Spleen (tissue), 11 donors: Measurements from ENCODE around the gene GAB3. TPM values are rescaled to one million over a fixed set of nuclear protein-coding genes. Genes with fewer than 3 reads are reported as not detected.
"Not testable (repeated sequence)": the region's sequence is repeated elsewhere in the genome, so short reads cannot be mapped to it uniquely, and the experiment has no call there.

Experiments
- DNase-seq: peaks from one replicate; pipeline ENCODE4 v3.0.0-alpha.2; 2020
- H3K27ac ChIP-seq, 8 donors: fragments of 200-600 bp; sonication (generic) in 7 of 8; 1 replicate in 4 of 8; 2 replicates in 4 of 8; pipeline versions ENCODE4 v1.5.0 to v1.8.0; 2016 to 2021; ENCODE audit warnings: inconsistent platforms in 4 of 8, mild to moderate bottlenecking in 4 of 8, moderate library complexity in 1 of 8
- H3K27me3 ChIP-seq, 7 donors: fragments of 200-600 bp; sonication (generic) in 6 of 7; replicated peaks in 1 of 7; 1 replicate in 4 of 7; 2 replicates in 3 of 7; pipeline versions ENCODE4 v1.5.0 to v1.8.0; 2016 to 2021; ENCODE audit warnings: inconsistent platforms in 3 of 7, mild to moderate bottlenecking in 1 of 7
- H3K36me3 ChIP-seq, 6 donors: fragments of 200-600 bp; sonication (generic) in 5 of 6; 1 replicate in 4 of 6; 2 replicates in 2 of 6; pipeline versions ENCODE4 v1.5.0 to v1.8.0; 2016 to 2021; ENCODE audit warnings: inconsistent platforms in 2 of 6
- H3K4me1 ChIP-seq, 6 donors: fragments of 200-600 bp; sonication (generic) in 5 of 6; 1 replicate in 3 of 6; 2 replicates in 3 of 6; pipeline versions ENCODE4 v1.5.0 to v1.8.0; 2016 to 2021; ENCODE audit warnings: inconsistent platforms in 3 of 6
- H3K4me3 ChIP-seq, 8 donors: fragments of 200-600 bp; sonication (generic) in 7 of 8; 1 replicate in 4 of 8; 2 replicates in 4 of 8; pipeline versions ENCODE4 v1.5.0 to v1.8.0; 2016 to 2021; ENCODE audit warnings: inconsistent platforms in 4 of 8, mild to moderate bottlenecking in 4 of 8, moderate library complexity in 2 of 8
- H3K9me3 ChIP-seq, 8 donors: fragments of 200-600 bp; sonication (generic) in 7 of 8; 1 replicate in 4 of 8; 2 replicates in 4 of 8; pipeline versions ENCODE4 v1.5.0 to v1.8.0; 2016 to 2021; ENCODE audit warnings: inconsistent platforms in 4 of 8
- CTCF ChIP-seq, 11 experiments: fragments of 200-600 bp in 7 of 11; fragments of 450-650 bp in 4 of 11; sonication (generic) in 4 of 11; IDR thresholded peaks in 8 of 11; conservative IDR thresholded peaks in 3 of 11; 1 replicate in 7 of 11; 2 replicates in 4 of 11; pipeline versions ENCODE4 v1.4.0 to v1.8.0; 2016 to 2021; ENCODE audit warnings: antibody characterized with exemption in 11 of 11, inconsistent platforms in 4 of 11, mild to moderate bottlenecking in 1 of 11
- POLR2A ChIP-seq, 3 donors: fragments of 450-650 bp; IDR thresholded peaks; one replicate each; pipeline ENCODE4 v1.5.1; 2017; ENCODE audit warnings: antibody characterized with exemption in 3 of 3, mild to moderate bottlenecking in 1 of 3
- POLR2AphosphoS5 ChIP-seq, 3 donors: sonication (generic); formaldehyde crosslinking; IDR thresholded peaks; one replicate each; pipeline ENCODE4 v1.5.1; 2017; ENCODE audit warnings: antibody characterized with exemption in 3 of 3
- WGBS, 5 donors: extraction: QIAGEN DNeasy Blood & Tissue Kit in 3 of 5; methylation state at CpG; one replicate each; pipeline versions ENCODE4 v1.1.5 to v1.1.7; 2013 to 2018; 5-methylcytosine and 5-hydroxymethylcytosine counted together
- intact Hi-C: fragments of 100-400 bp; cut with DNase I; formaldehyde crosslinking; loops from one replicate; pipeline ENCODE4 v1.15.0; 2023; ENCODE audit warnings: low total_unique reads
- polyA plus RNA-seq, 3 donors: library from polyadenylated mRNA; stranded (reverse); fragments of 200-250 nt; gene quantifications; one replicate each; pipeline ENCODE4 v1.2.1, GENCODE V29; 2013
- total RNA-seq, 7 donors: library from RNA; depleted of rRNA in 3 of 7; stranded (reverse); fragments of >200 nt in 3 of 7; fragmentation: NEBNext Ultra II Directional in 4 of 7; extraction: Animal tissue kit (Norgen Biotek cat#: 25700) in 4 of 7; gene quantifications; one replicate each; pipeline versions ENCODE4 v1.1.0 to v1.2.1, GENCODE V29; 2016 to 2021
- donor health status: healthy with polysubstance abuse.
- donor health status: DM: no; HTN: no; CAD: no; lungs with moderate emphysema.
- donor health status: DM: no; HTN: no; CAD: no.
- donor health status: Bipolar disorder and iron deficiency.
- donor health status: healthy.
- donor health status: DM: no; HTN: no; CAD: no.
- donor health status: DM: yes; HTN: yes; CAD: no.

GAB3 gene
- total and polyA plus RNA-seq, 10 donors: 7.4 to 40.3 (median 32.3) TPM

GRCh38 chrX:154695911-154696675 lies 54.8 kb downstream of the GAB3 start:
- no peak for DNase-seq
- peaks cover 0 to 7% (median 0%) of the 10 kb centered on the region in 6 donors for H3K4me1 ChIP-seq
- intact Hi-C loops: no loop called here
- no peak overlapping the region for H3K4me3 ChIP-seq
- no peaks in the 10 kb centered on the region for H3K27me3 ChIP-seq
- H3K36me3 ChIP-seq: peaks cover 0 to 90% (median 8%) of the 10 kb centered on the region in 6 donors
- 65 to 90% (median 80%) methylated on average over 8 of the region's 8 CpGs for WGBS, 5 donors
- no peaks in the 10 kb centered on the region for H3K9me3 ChIP-seq
- H3K27ac ChIP-seq: no peak overlapping the region
- TF ChIP-seq POLR2A (IDR thresholded peaks at IDR 0.05): no peak
- TF ChIP-seq CTCF (IDR thresholded peaks at IDR 0.05 in 8 of 11, conservative IDR thresholded peaks at IDR 0.05 in 3 of 11): no peak
- no peak for TF ChIP-seq POLR2AphosphoS5 (IDR thresholded peaks at IDR 0.05)

- Histone ChIP-seq H3K4me1 (peaks cover 0 to 7% (median 0%) of the 10 kb centered on the region in 6 donors), H3K27ac (no peak overlapping the region), H3K27me3 (no peaks in the 10 kb centered on the region), H3K9me3 (peaks cover 0 to 4% (median 0%) of the 10 kb centered on the region in 8 donors), H3K4me3 (no peak overlapping the region), H3K36me3 (peaks cover 0 to 68% (median 6%) of the 10 kb centered on the region in 6 donors)
- intact Hi-C loops: no loop called here
- no peak for DNase-seq
- TF ChIP-seq POLR2AphosphoS5 (IDR thresholded peaks at IDR 0.05): no peak
- no peak for TF ChIP-seq CTCF (IDR thresholded peaks at IDR 0.05 in 8 of 11, conservative IDR thresholded peaks at IDR 0.05 in 3 of 11)
- no peak for TF ChIP-seq POLR2A (IDR thresholded peaks at IDR 0.05)
- WGBS, 5 donors: 76 to 94% (median 91%) methylated on average over 3 of the region's 3 CpGs
These were observed 57.5 kb downstream of the GAB3 start for GRCh38 chrX:154693394-154693793.

GRCh38 chrX:154690438-154690837 lies 60.4 kb downstream of the GAB3 start:
- H3K27me3 ChIP-seq, H3K27ac ChIP-seq, DNase-seq, H3K4me3 ChIP-seq, H3K9me3 ChIP-seq, H3K4me1 ChIP-seq, intact Hi-C loops: not testable (repeated sequence)
- WGBS, 5 donors: 90 to 100% (median 96%) methylated on average over 2 of the region's 2 CpGs
- peaks cover 0 to 46% (median under 1%) of the 10 kb centered on the region in 6 donors for H3K36me3 ChIP-seq

GRCh38 chrX:154672084-154672483 lies 78.8 kb downstream of the GAB3 start:
- DNase-seq, H3K27ac ChIP-seq, H3K4me1 ChIP-seq, H3K4me3 ChIP-seq, H3K27me3 ChIP-seq, intact Hi-C loops: not testable (repeated sequence)
- peaks cover 0 to 48% (median 14%) of the 10 kb centered on the region in 8 donors for H3K9me3 ChIP-seq
- peaks cover 0 to 26% (median 3%) of the 10 kb centered on the region in 6 donors for H3K36me3 ChIP-seq

- peak; percentile 61 for DNase-seq
- Histone ChIP-seq H3K9me3 (peaks cover 0 to 59% (median 14%) of the 10 kb centered on the region in 8 donors), H3K36me3 (peaks cover 0 to 13% (median 0%) of the 10 kb centered on the region in 6 donors)
- WGBS, 5 donors: 40 to 88% (median 74%) methylated on average over 1 to 8 of the region's 8 CpGs
- H3K4me3 ChIP-seq, H3K4me1 ChIP-seq, H3K27ac ChIP-seq, intact Hi-C loops, H3K27me3 ChIP-seq: not testable (repeated sequence)
These were observed 80.0 kb downstream of the GAB3 start for GRCh38 chrX:154670848-154671247.
